Loucy (cell line): ENCODE results near the gene RPL38.

Experiments
- H2AFZ ChIP-seq: fragments of 200-600 bp; sonication (generic); 2 replicates; pipeline ENCODE4 v1.6.0; 2016; ENCODE audit warnings: antibody characterized with exemption, mild to moderate bottlenecking, low read length, moderate library complexity
- H3F3A ChIP-seq: fragments of 200-600 bp; 2 replicates; pipeline ENCODE4 v1.6.0; 2016; ENCODE audit warnings: antibody characterized with exemption, low read depth, mild to moderate bottlenecking
- H3K27me3 ChIP-seq: fragments of 200-600 bp; sonication (generic); 2 replicates; pipeline ENCODE4 v1.6.1; 2014; ENCODE audit warnings: low read length, mild to moderate bottlenecking; ENCODE audit not compliant: insufficient read depth, poor library complexity, severe bottlenecking
- H3K36me3 ChIP-seq: fragments of 200-600 bp; sonication (generic); 2 replicates; pipeline ENCODE4 v1.6.1; 2016; ENCODE audit warnings: low read length; ENCODE audit not compliant: insufficient read depth
- H3K4me1 ChIP-seq: fragments of 200-600 bp; sonication (generic); 2 replicates; pipeline ENCODE4 v1.5.1; 2014; ENCODE audit warnings: low read length, mild to moderate bottlenecking; ENCODE audit not compliant: insufficient read depth, poor library complexity, severe bottlenecking
- H3K4me2 ChIP-seq: fragments of 200-600 bp; sonication (generic); 2 replicates; pipeline ENCODE4 v1.6.0; 2014; ENCODE audit warnings: antibody characterized with exemption, low read length, low read depth, mild to moderate bottlenecking; ENCODE audit not compliant: poor library complexity, severe bottlenecking
- H3K4me3 ChIP-seq: fragments of 200-600 bp; sonication (generic); 2 replicates; pipeline ENCODE4 v1.5.1; 2014; ENCODE audit warnings: low read length, mild to moderate bottlenecking, mixed read lengths; ENCODE audit not compliant: poor library complexity, severe bottlenecking
- H3K79me2 ChIP-seq: fragments of 200-600 bp; sonication (generic); 2 replicates; pipeline ENCODE4 v1.6.1; 2014; ENCODE audit warnings: low read length; ENCODE audit not compliant: insufficient read depth
- H3K9ac ChIP-seq: fragments of 200-600 bp; sonication (generic); 2 replicates; pipeline ENCODE4 v1.6.0; 2014; ENCODE audit warnings: mild to moderate bottlenecking, low read depth, low read length, moderate library complexity; ENCODE audit not compliant: poor library complexity, severe bottlenecking
- H3K9me2 ChIP-seq: fragments of 200-600 bp; sonication (generic); replicated peaks from 2 replicates; pipeline ENCODE4 v1.6.1; 2016; ENCODE audit warnings: low read depth, low read length, mixed read lengths
- H3K9me3 ChIP-seq: fragments of 200-600 bp; sonication (generic); 2 replicates; pipeline ENCODE4 v1.6.1; 2014; ENCODE audit warnings: mild to moderate bottlenecking, antibody characterized with exemption, low read length, low read depth; ENCODE audit not compliant: insufficient read depth
- H4K20me1 ChIP-seq: fragments of 200-600 bp; sonication (generic); 2 replicates; pipeline ENCODE4 v1.6.0; 2014; ENCODE audit warnings: antibody characterized with exemption, low read length, mild to moderate bottlenecking; ENCODE audit not compliant: insufficient read depth, poor library complexity, severe bottlenecking
- CTCF ChIP-seq: fragments of 200-600 bp; sonication (generic); conservative IDR thresholded peaks from 2 replicates; pipeline ENCODE4 v1.5.1; 2014; ENCODE audit warnings: mild to moderate bottlenecking, antibody characterized with exemption, low read length
- EZH2phosphoT487 ChIP-seq: fragments of 200-600 bp; IDR thresholded peaks from 2 replicates; pipeline ENCODE4 v1.6.1; 2018; ENCODE audit warnings: antibody characterized with exemption, mild to moderate bottlenecking, moderate library complexity, borderline replicate concordance

RPL38 gene

DNA sequence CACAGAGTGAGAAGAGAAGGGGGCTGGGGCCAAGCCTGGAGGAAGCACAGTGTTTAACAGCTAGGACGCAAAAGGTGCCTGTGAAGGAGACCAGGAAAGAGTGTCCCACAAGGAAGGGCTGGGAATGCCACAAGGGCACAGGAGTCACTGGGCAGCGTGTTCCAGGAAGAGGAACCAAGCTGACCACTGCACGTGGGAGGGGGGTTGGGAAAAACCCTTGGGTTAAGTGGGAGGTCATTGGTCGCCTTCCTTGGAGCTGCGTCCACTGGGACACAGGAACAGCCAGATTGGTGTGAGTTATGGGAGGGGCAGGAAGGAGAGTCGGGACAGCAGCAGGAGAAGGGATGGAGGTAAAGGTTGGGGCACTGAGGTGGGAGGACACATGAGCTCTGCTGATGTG is 22.8 kb downstream of the RPL38 start:
- no peaks in the 10 kb centered on the region for H3K36me3 ChIP-seq

GRCh38 chr17:74227271-74228080 is 24.0 kb downstream of the RPL38 start:
- no peaks in the 10 kb centered on the region for H3K4me1 ChIP-seq
- H3K4me2 ChIP-seq, result no peak overlapping the region
- TF ChIP-seq EZH2phosphoT487, result no peak
- no peak for TF ChIP-seq CTCF
- no peaks in the 10 kb centered on the region for H3K79me2 ChIP-seq
- no peaks in the 10 kb centered on the region for H3F3A ChIP-seq
- H3K36me3 ChIP-seq, result no peaks in the 10 kb centered on the region
- H3K9ac ChIP-seq, result no peak overlapping the region
- no peaks in the 10 kb centered on the region for H4K20me1 ChIP-seq
- H3K27me3 ChIP-seq, result no peaks in the 10 kb centered on the region
- no peak overlapping the region for H3K4me3 ChIP-seq
- no peak overlapping the region for H2AFZ ChIP-seq
- H3K9me2 ChIP-seq, result no peaks in the 10 kb centered on the region
- H3K9me3 ChIP-seq, result no peaks in the 10 kb centered on the region

More for the DNA sequence above, 22.8 kb downstream of the RPL38 start:
- Histone ChIP-seq H3K9ac (no peak overlapping the region), H3K9me3 (no peaks in the 10 kb centered on the region), H2AFZ (no peak overlapping the region), H3K27me3 (no peaks in the 10 kb centered on the region), H4K20me1 (no peaks in the 10 kb centered on the region), H3K4me3 (no peak overlapping the region), H3K9me2 (no peaks in the 10 kb centered on the region), H3F3A (no peaks in the 10 kb centered on the region), H3K4me2 (no peak overlapping the region), H3K4me1 (no peaks in the 10 kb centered on the region), H3K79me2 (no peaks in the 10 kb centered on the region)
- TF ChIP-seq EZH2phosphoT487, result no peak
- no peak for TF ChIP-seq CTCF

DNA sequence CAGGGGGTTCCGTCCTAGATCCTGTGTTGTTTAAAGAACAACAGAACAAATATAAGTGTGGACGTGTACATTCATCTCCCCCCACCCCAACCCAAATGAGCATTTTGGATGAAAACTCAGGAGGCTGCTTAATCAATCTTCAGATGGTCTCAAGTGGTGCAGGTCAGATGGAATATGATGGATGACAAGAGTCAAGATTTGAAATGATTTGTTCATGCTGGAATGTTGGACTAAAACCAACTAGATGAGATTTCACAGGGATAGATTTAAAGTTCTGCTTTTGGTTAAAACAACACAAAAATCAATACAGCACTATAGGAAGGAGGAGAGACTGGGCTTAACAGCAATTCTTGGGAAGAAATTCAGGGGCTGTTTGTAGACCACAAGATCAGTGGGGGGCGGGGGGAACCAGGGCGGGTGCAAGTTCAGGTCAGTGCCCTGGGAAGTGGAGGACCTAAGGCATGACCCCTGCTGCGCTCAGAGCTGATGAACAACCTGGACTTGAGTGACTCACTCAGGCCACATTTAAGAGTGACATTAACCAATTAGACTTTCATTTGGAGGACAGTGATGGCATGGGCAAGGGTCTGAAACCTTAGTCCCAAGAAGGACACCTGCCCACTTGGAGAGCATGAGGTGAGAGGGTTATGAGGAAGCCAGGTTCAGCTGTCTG is 25.0 kb downstream of the RPL38 start:
- Histone ChIP-seq H3K4me1 (no peaks in the 10 kb centered on the region), H3K36me3 (no peaks in the 10 kb centered on the region), H3K9me3 (no peaks in the 10 kb centered on the region), H4K20me1 (no peaks in the 10 kb centered on the region), H3K9me2 (no peaks in the 10 kb centered on the region), H3K4me2 (no peak overlapping the region), H3K27me3 (no peaks in the 10 kb centered on the region), H2AFZ (no peak overlapping the region), H3K79me2 (no peaks in the 10 kb centered on the region), H3K9ac (no peak overlapping the region), H3F3A (no peaks in the 10 kb centered on the region), H3K4me3 (no peak overlapping the region)
- TF ChIP-seq CTCF (no peak), EZH2phosphoT487 (no peak)
